ENCODE data around the gene SLC29A1.

The SLC29A1 gene

DNA sequence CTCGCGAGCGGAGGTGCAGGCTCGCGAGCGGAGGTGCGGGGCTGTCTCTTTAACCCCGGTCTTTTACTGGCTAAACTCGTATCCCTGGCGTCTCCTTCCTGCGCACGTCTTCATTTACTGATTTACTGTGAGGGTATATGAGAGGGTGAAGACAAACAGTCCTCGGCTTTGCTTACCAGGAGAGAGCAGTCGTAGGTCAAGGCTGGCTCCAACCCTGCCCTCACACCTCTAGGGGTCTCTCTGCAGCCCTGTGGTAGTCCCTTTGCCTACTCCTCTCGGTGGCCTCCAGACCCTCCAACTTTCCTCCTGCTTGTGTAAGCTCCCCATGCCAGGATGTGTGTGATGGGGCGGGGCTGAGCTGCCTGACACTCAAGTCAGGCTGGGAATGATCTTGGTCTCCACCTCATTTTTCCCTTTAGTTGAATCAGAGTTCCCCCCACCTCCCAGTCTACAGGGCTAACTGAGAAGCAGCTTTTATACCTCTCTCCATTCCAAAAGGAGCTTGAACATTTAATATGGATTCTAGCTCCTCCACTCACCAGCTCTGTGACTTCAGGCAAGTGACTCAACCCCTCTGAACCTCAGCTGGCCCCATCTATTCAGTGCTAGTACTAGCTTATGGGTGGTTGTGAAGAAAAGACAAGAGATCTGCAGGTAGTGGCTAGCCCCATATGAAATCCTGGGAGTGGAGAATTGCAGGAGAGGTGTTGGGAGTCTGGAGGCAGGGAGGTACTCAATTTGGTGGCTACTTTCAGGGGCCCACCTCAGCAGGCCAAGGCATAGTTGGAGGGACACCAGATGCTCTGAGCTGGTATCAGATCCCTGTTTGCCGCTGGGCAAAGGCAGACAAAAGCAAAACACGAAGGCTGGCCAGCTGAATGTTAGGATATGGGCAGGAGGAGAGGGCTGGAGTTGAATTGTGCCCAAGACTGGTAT lies 902 bp downstream of the SLC29A1 start:
- DNase-seq (ENCODE audit: low read depth in 2 of 2): peak in 1 of 2 donors; percentile 28
- H3K4me3 ChIP-seq (replicated peaks in 1 of 2; ENCODE audit: low read depth in 2 of 2, low read length in 2 of 2): peak overlapping the region; percentile 50 to 60
- no peak for TF ChIP-seq CTCF (IDR thresholded peaks at IDR 0.05; ENCODE audit: low read depth, low read length)

GRCh38 chr6:44224965-44225305 lies 1.5 kb downstream of the SLC29A1 start:
- TF ChIP-seq CTCF (IDR thresholded peaks at IDR 0.05; ENCODE audit: low read depth, low read length): no peak
- no peak for DNase-seq (ENCODE audit: low read depth in 2 of 2)
- H3K4me3 ChIP-seq (replicated peaks in 1 of 2; ENCODE audit: low read depth in 2 of 2, low read length in 2 of 2): no peak overlapping the region

DNA sequence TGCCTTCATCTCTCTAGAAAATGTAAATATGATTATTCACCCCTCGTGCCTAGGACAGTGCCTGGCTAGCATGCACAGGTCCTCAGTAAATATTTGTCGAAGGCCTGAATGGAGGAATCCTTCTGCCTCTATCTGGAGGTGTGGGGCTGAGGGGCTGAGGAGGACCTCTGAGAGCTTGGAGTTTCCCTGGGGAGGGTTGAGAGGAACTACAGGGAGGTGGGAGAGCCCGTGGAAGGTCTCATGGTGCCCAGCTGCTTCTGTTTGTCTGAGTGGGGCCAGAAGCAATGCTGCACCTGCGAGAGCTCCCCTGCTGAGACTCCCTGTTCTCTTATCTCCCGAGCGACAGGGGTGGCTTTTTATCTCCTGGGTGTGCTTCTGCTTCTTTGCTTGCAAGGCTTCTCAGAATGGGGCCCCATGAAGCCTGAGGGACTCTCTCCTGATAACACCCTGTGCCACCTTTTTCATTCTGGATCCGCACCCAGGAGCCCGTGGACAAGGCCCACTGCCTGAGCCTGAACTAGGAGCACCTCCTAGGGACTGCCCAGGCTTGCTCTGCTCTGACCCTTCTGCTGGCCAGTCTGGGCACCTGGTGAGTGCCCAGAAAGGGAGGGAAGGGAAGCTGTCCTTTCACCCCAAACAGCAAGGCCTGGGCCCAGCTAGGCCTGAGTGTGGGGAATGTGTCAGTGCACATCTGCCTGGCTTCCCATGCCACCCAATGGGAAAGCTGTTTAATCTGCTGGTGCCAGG lies 2.4 kb downstream of the SLC29A1 start:
- no peak overlapping the region for H3K4me3 ChIP-seq (replicated peaks in 1 of 2; ENCODE audit: low read depth in 2 of 2, low read length in 2 of 2)
- no peak for TF ChIP-seq CTCF (IDR thresholded peaks at IDR 0.05; ENCODE audit: low read depth, low read length)
- no peak for DNase-seq (ENCODE audit: low read depth in 2 of 2)

DNA sequence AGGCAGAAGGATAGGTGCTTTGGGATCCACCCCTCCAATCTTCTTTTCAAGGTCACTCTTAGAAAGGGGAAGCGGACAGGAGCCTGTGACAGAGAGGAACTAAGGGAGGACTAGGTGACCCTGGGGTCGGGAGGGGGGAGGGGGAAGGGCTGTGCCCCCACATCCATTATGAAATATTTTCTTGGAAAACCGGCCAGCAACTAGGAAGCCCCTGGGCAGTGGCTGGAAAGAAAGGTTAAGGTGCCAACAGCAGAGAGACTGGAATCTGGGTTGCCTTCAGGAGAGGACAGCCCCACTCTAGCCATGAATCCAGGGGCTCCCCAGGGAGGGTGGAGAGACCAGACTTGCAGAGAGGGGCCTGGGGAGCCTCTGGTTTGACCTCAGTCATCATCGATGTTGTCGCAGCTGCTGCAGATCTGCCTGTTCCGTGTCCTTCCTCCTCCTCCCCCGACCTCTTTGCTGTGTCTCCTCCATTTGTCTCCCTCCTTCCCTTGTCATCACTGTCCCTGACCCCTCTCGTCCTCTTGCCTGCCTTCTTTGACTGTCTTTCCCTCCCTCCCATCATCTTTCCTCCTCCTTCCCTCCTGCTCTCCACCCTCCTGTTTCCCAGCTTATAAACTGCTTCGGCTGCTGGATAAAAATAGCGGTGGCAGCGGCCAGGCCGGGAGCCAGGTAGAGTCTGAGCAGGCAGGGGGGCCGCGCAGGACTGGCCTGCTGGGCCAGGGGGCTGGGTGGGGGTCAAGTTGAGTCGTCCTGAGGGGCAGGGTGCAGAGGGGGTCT lies 3.2 kb downstream of the SLC29A1 start:
- DNase-seq (ENCODE audit: low read depth in 2 of 2): no peak
- no peak for TF ChIP-seq CTCF (IDR thresholded peaks at IDR 0.05; ENCODE audit: low read depth, low read length)
- H3K4me3 ChIP-seq (replicated peaks in 1 of 2; ENCODE audit: low read depth in 2 of 2, low read length in 2 of 2): no peak overlapping the region

GRCh38 chr6:44227148-44227793 lies 3.9 kb downstream of the SLC29A1 start:
- DNase-seq (ENCODE audit: low read depth in 2 of 2): no peak
- no peak for TF ChIP-seq CTCF (IDR thresholded peaks at IDR 0.05; ENCODE audit: low read depth, low read length)
- no peak overlapping the region for H3K4me3 ChIP-seq (replicated peaks in 1 of 2; ENCODE audit: low read depth in 2 of 2, low read length in 2 of 2)

DNA sequence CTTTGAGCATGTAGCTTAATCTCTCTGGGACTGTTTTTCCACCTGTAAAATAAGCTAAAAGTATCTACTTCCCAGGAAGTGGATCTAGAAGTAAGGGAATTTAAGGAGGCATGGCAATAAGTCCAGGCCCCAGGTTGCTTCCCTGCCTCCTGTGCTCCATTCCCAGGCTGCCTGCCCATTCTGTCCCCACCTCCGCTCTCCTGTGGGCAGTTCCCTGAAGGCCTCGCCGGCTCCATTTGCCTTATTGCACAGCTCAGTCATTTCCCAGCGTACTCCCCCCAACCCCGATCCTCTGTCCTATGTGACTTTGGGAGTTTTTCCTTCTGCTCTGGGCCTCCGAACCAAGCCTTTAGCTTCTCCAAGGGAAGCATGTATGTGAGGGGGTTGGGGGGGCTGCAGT lies 4.6 kb downstream of the SLC29A1 start:
- no peak for TF ChIP-seq CTCF (IDR thresholded peaks at IDR 0.05; ENCODE audit: low read depth, low read length)
- no peak overlapping the region for H3K4me3 ChIP-seq (replicated peaks in 1 of 2; ENCODE audit: low read depth in 2 of 2, low read length in 2 of 2)
- DNase-seq (ENCODE audit: low read depth in 2 of 2): no peak
